H9 (cell line): Measurements from ENCODE around the gene NRG2. TPM values are rescaled to one million over a fixed set of nuclear protein-coding genes. Genes with fewer than 3 reads are reported as not detected.

Source experiments
- DNase-seq: peaks from one replicate; pipeline ENCODE4 v3.0.0-alpha.2; 2017
- H2AFZ ChIP-seq: one replicate; pipeline ENCODE4 v1.6.1; 2013; ENCODE audit warnings: mild to moderate bottlenecking, low read length, control low read depth, moderate library complexity
- H2AK5ac ChIP-seq: 2 replicates; pipeline ENCODE4 v1.6.1; 2013; ENCODE audit warnings: low read length, control low read depth, mixed read lengths; ENCODE audit not compliant: insufficient read length
- H2BK120ac ChIP-seq: one replicate; pipeline ENCODE4 v1.6.1; 2013; ENCODE audit warnings: low read depth, mild to moderate bottlenecking, low read length, control low read depth, inconsistent platforms; ENCODE audit not compliant: poor library complexity, severe bottlenecking
- H2BK12ac ChIP-seq: 2 replicates; pipeline ENCODE4 v1.6.1; 2013; ENCODE audit warnings: low read length, control low read depth, mixed read lengths, low read depth; ENCODE audit not compliant: insufficient read length
- H2BK15ac ChIP-seq: 2 replicates; pipeline ENCODE4 v1.6.1; 2013; ENCODE audit warnings: low read depth, low read length, control low read depth
- H2BK20ac ChIP-seq: one replicate; pipeline ENCODE4 v1.6.1; 2013; ENCODE audit warnings: low read depth, mild to moderate bottlenecking, low read length, control low read depth, inconsistent platforms; ENCODE audit not compliant: poor library complexity, severe bottlenecking
- H2BK5ac ChIP-seq: 2 replicates; pipeline ENCODE4 v1.6.1; 2013; ENCODE audit warnings: low read length, control low read depth, mixed read lengths; ENCODE audit not compliant: insufficient read length
- H3K14ac ChIP-seq: 2 replicates; pipeline ENCODE4 v1.6.1; 2013; ENCODE audit warnings: low read length, control low read depth; ENCODE audit not compliant: insufficient read depth
- H3K18ac ChIP-seq: 2 replicates; pipeline ENCODE4 v1.6.1; 2013; ENCODE audit warnings: low read depth, mild to moderate bottlenecking, mixed read lengths, low read length, control low read depth; ENCODE audit not compliant: insufficient read length
- H3K23ac ChIP-seq: 2 replicates; pipeline ENCODE4 v1.6.1; 2013; ENCODE audit warnings: low read length, control low read depth, mixed read lengths, low read depth; ENCODE audit not compliant: insufficient read length
- H3K23me2 ChIP-seq: 2 replicates; pipeline ENCODE4 v1.6.1; 2013; ENCODE audit warnings: low read depth, mild to moderate bottlenecking, mixed read lengths, low read length, control low read depth; ENCODE audit not compliant: insufficient read length, poor library complexity, severe bottlenecking
- H3K27ac ChIP-seq: 2 replicates; pipeline ENCODE4 v1.5.1; 2013; ENCODE audit warnings: low read length, control low read depth, mixed read lengths, low read depth; ENCODE audit not compliant: insufficient read length
- H3K27me3 ChIP-seq: 2 replicates; pipeline ENCODE4 v1.6.1; 2013; ENCODE audit warnings: low read length, control low read depth, inconsistent platforms; ENCODE audit not compliant: insufficient read depth
- H3K4ac ChIP-seq: 2 replicates; pipeline ENCODE4 v1.6.1; 2013; ENCODE audit warnings: low read depth, mild to moderate bottlenecking, control low read depth, inconsistent platforms, low read length, moderate library complexity
- H3K4me1 ChIP-seq: 2 replicates; pipeline ENCODE4 v1.6.1; 2013; ENCODE audit warnings: low read length, control low read depth, inconsistent platforms; ENCODE audit not compliant: insufficient read depth
- H3K4me2 ChIP-seq: 2 replicates; pipeline ENCODE4 v1.6.1; 2013; ENCODE audit warnings: low read length, control low read depth, mixed read lengths; ENCODE audit not compliant: insufficient read length, insufficient read depth
- H3K56ac ChIP-seq: 2 replicates; pipeline ENCODE4 v1.6.1; 2013; ENCODE audit warnings: low read depth, mild to moderate bottlenecking, mixed read lengths, low read length, control low read depth; ENCODE audit not compliant: insufficient read length
- H3K79me1 ChIP-seq: 2 replicates; pipeline ENCODE4 v1.6.1; 2013; ENCODE audit warnings: low read depth, mild to moderate bottlenecking, moderate library complexity, low read length, control low read depth, inconsistent platforms; ENCODE audit not compliant: insufficient read depth, poor library complexity, severe bottlenecking
- H3K79me2 ChIP-seq: 2 replicates; pipeline ENCODE4 v1.6.1; 2013; ENCODE audit warnings: low read length, control low read depth, inconsistent platforms; ENCODE audit not compliant: insufficient read depth
- H3K9ac ChIP-seq: 2 replicates; pipeline ENCODE4 v1.6.1; 2013; ENCODE audit warnings: low read length, control low read depth, mixed read lengths; ENCODE audit not compliant: insufficient read length; ENCODE audit errors: extremely low read depth
- H3K9me3 ChIP-seq: one replicate; pipeline ENCODE4 v1.6.1; 2013; ENCODE audit warnings: low read depth, low read length, inconsistent platforms; ENCODE audit not compliant: control insufficient read depth
- H3T11ph ChIP-seq: one replicate; pipeline ENCODE4 v1.6.1; 2013; ENCODE audit warnings: mild to moderate bottlenecking, low read length, control low read depth, inconsistent platforms
- H4K20me1 ChIP-seq: one replicate; pipeline ENCODE4 v1.6.1; 2013; ENCODE audit not compliant: control insufficient read depth, insufficient read length, insufficient read depth
- H4K5ac ChIP-seq: 2 replicates; pipeline ENCODE4 v1.6.1; 2013; ENCODE audit warnings: low read depth, mild to moderate bottlenecking, mixed read lengths, low read length, control low read depth; ENCODE audit not compliant: insufficient read length
- H4K8ac ChIP-seq: replicated peaks from 2 replicates; pipeline ENCODE4 v1.6.1; 2013; ENCODE audit warnings: low read length, control low read depth, mixed read lengths, low read depth; ENCODE audit not compliant: insufficient read length
- H4K91ac ChIP-seq: 2 replicates; pipeline ENCODE4 v1.6.1; 2013; ENCODE audit warnings: low read depth, mild to moderate bottlenecking, moderate library complexity, mixed read lengths, low read length, control low read depth; ENCODE audit not compliant: insufficient read length
- H3K27ac Mint-ChIP-seq, 3 experiments: 2 replicates in 2 of 3; 3 replicates in 1 of 3; pipeline ENCODE4 v1.8.0; 2020 to 2021; ENCODE audit warnings: mixed read lengths in 3 of 3, mild to moderate bottlenecking in 1 of 3, moderate library complexity in 1 of 3
- H3K27me3 Mint-ChIP-seq: 2 replicates; pipeline ENCODE4 v1.8.0; 2021; ENCODE audit warnings: low read depth, mild to moderate bottlenecking, moderate library complexity, mixed read lengths
- H3K36me3 Mint-ChIP-seq, 3 experiments: 2 replicates in 2 of 3; 3 replicates in 1 of 3; pipeline ENCODE4 v1.8.0; 2020 to 2021; ENCODE audit warnings: low read depth in 3 of 3, mixed read lengths in 3 of 3; ENCODE audit not compliant: insufficient read depth in 1 of 3
- H3K4me1 Mint-ChIP-seq, 2 experiments: 2 replicates each; pipeline ENCODE4 v1.8.0; 2020; ENCODE audit warnings: mixed read lengths in 2 of 2
- H3K4me3 Mint-ChIP-seq, 2 experiments: 2 replicates in 1 of 2; 3 replicates in 1 of 2; pipeline ENCODE4 v1.8.0; 2020 to 2021; ENCODE audit warnings: mild to moderate bottlenecking in 2 of 2, mixed read lengths in 2 of 2, moderate library complexity in 1 of 2
- H3K9me3 Mint-ChIP-seq, 2 experiments: 2 replicates in 1 of 2; 3 replicates in 1 of 2; pipeline ENCODE4 v1.8.0; 2020; ENCODE audit warnings: mild to moderate bottlenecking in 2 of 2, mixed read lengths in 2 of 2, moderate library complexity in 1 of 2
- CTCF ChIP-seq: fragments of 200-600 bp; sonication (generic); conservative IDR thresholded peaks from 3 replicates; pipeline ENCODE4 v1.8.0; 2021; ENCODE audit warnings: antibody characterized with exemption, mild to moderate bottlenecking
- WGBS: extraction: QIAGEN DNeasy Blood & Tissue Kit; methylation state at CpG from one replicate; pipeline ENCODE4 v1.1.7; 2013; ENCODE audit warnings: missing lambda C conversion rate, low lambda C conversion rate, mixed read lengths; ENCODE audit not compliant: insufficient read length; ENCODE audit errors: extremely low coverage; 5-methylcytosine and 5-hydroxymethylcytosine counted together
- total RNA-seq: library from RNA; stranded (reverse); gene quantifications from 2 replicates; pipeline ENCODE4 v1.2.1, GENCODE V29; 2021

NRG2 gene
- total RNA-seq, 1 experiment from 2014 or later, result not detected

- H3K79me1 ChIP-seq, result no peaks in the 10 kb centered on the region
- no peak for TF ChIP-seq CTCF
- no CpG with 5 or more reads among the region's 2 CpGs for WGBS
- H4K20me1 ChIP-seq, result no peaks in the 10 kb centered on the region
- Mint-ChIP-seq H3K9me3 (peaks cover 3 to 7% of the 10 kb centered on the region in 2 experiments; a peak in 4 of 5 replicates), H3K27ac (no peak overlapping the region), H3K27me3 (peaks cover 20% of the 10 kb centered on the region), H3K36me3 (peaks cover 0 to 6% (median 0%) of the 10 kb centered on the region in 3 experiments; a peak in 1 of 7 replicates), H3K4me1 (peaks cover 15 to 21% of the 10 kb centered on the region in 2 experiments), H3K4me3 (no peak overlapping the region)
- H3K79me2 ChIP-seq, result no peaks in the 10 kb centered on the region
- H4K91ac ChIP-seq, result no peak overlapping the region
- H3K23ac ChIP-seq, result no peak overlapping the region
- H3K9me3 ChIP-seq, result no peaks in the 10 kb centered on the region
- H2AK5ac ChIP-seq, result no peak overlapping the region
- H4K5ac ChIP-seq, result no peak overlapping the region
- H2AFZ ChIP-seq, result no peak overlapping the region
- no peak overlapping the region for H4K8ac ChIP-seq
- no peak overlapping the region for H3K18ac ChIP-seq
- no peak overlapping the region for H3K27ac ChIP-seq
- H2BK15ac ChIP-seq, result no peak overlapping the region
- H3T11ph ChIP-seq, result no peak overlapping the region
- no peak overlapping the region for H2BK5ac ChIP-seq
- DNase-seq, result no peak
- H3K4me2 ChIP-seq, result no peak overlapping the region
- H2BK20ac ChIP-seq, result no peak overlapping the region
- H2BK12ac ChIP-seq, result no peak overlapping the region
- no peak overlapping the region for H3K9ac ChIP-seq
- H3K14ac ChIP-seq, result no peak overlapping the region
- no peaks in the 10 kb centered on the region for H3K27me3 ChIP-seq
- no peak overlapping the region for H3K56ac ChIP-seq
- H3K4ac ChIP-seq, result no peak overlapping the region
- H3K23me2 ChIP-seq, result no peaks in the 10 kb centered on the region
- no peak overlapping the region for H2BK120ac ChIP-seq
- H3K4me1 ChIP-seq, result no peaks in the 10 kb centered on the region
Measured at GRCh38 chr5:139875957-139876356, 167.1 kb downstream of the NRG2 start.
